ENCODE results near the gene CD2.
"Not testable (repeated sequence)": the region's sequence is repeated elsewhere in the genome, so short reads cannot be mapped to it uniquely, and the experiment has no call there.

The CD2 gene

DNA sequence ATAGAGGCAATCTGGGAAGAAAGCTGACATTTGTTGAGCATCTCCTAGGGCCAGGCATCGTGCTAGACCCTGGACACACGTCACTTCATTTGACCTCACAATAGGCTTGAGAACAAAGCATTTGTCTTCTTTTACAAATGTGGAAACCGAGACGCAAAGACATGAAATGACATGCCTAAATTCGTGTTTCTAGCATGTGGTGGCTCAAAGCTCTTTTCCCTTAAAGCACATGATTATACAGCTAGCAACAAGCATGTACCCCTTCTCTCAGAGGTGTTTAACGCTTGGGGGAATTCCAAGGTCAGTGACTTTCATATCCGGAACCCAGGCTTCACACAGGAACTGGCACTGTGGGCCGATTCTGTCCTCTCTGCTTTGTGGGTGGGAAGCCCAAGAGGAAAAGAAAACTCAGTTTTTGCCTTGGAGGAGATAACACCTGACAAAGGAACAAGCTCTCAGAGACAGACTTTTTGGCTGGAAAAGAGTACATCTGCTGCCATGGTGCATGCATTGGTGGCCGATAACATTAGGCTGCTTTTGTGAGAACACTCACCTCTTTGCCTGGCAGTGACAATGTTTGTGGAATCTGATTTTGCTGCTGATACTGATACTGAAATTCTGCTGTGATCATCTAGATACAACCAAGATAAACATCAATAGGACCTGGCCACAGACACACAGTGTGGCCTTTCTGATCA is 15.4 kb upstream of the CD2 start:
- peaks cover 28% of the 10 kb centered on the region for H3K9me3 Mint-ChIP-seq
- peaks cover 41% of the 10 kb centered on the region for H3K4me1 Mint-ChIP-seq (ENCODE audit: low read depth)
- H3K36me3 Mint-ChIP-seq (ENCODE audit: low read depth): peaks cover 21% of the 10 kb centered on the region
- no peaks in the 10 kb centered on the region for H3K27me3 Mint-ChIP-seq
- intact Hi-C loops (cut with micrococcal nuclease): loop anchor here (5.0 kb wide), 1 partner anchor 167 kb away; the partner anchor contains the start of gene CD58
- no peak overlapping the region for H3K4me3 Mint-ChIP-seq
- no peak overlapping the region for H3K27ac Mint-ChIP-seq

DNA sequence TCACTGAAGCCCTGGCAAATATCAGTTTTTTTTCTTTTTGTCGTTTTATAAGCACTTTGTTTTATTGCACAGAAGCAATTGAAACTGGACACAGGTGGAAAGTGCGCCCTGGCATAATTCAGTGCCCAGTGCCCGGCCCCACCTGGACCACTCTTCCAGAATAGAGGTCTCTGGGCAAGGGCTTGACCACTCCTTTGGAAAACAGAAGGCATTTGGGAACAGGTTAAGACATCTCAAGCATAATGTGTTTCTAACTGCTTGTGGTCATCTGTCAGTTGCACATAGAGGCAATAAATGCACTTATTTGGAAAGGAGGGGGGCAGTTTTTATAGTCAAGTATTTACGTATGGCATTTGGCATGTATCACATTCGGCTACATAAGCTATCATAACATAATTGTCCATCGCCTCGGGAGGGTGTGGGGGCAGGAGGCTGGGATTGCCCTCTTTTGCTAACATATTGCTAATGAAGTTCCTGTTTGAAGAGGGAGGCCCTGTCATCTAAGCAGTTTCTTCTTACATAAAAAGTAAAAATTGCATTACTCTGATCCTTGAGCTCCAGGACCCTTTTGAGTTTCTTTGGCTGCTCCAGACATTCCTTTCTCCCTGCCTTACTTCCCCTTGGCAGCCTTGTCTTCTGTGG is 14.7 kb upstream of the CD2 start:
- H3K4me3 Mint-ChIP-seq: no peak overlapping the region
- peak overlapping the region; percentile 83 for H3K27ac Mint-ChIP-seq
- H3K4me1 Mint-ChIP-seq (ENCODE audit: low read depth): peaks cover 41% of the 10 kb centered on the region
- intact Hi-C loops (cut with micrococcal nuclease): loop anchor here (5.0 kb wide), 1 partner anchor 167 kb away; the partner anchor contains the start of gene CD58
- H3K9me3 Mint-ChIP-seq: peaks cover 35% of the 10 kb centered on the region
- H3K36me3 Mint-ChIP-seq (ENCODE audit: low read depth): peaks cover 28% of the 10 kb centered on the region
- no peaks in the 10 kb centered on the region for H3K27me3 Mint-ChIP-seq

DNA sequence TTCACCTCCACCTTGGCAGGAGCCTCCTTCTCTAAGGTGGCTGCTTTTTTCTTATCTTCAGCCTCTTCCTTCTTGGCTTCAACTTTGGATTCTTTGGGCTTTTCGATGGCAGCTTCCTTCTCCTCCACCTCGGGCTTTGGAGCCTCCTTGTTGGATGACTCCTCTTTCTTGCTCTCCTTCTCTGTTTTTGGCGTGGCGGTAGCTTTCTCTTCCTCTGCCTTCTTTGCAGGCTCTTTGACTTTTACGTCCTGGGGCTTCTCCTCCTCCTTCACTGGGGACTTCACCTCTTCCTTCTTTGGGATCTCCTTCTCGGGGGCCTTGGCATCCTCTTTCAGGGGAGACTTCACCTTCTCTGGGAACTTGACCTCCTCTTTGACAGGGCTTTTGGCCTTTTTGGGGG is 13.9 kb upstream of the CD2 start:
- Mint-ChIP-seq H3K27ac (peak overlapping the region; percentile 83), H3K4me1 (ENCODE audit: low read depth) (peaks cover 41% of the 10 kb centered on the region), H3K9me3 (peaks cover 43% of the 10 kb centered on the region), H3K4me3 (no peak overlapping the region), H3K36me3 (ENCODE audit: low read depth) (peaks cover 35% of the 10 kb centered on the region), H3K27me3 (no peaks in the 10 kb centered on the region)
- intact Hi-C loops (cut with micrococcal nuclease): no loop called here

DNA sequence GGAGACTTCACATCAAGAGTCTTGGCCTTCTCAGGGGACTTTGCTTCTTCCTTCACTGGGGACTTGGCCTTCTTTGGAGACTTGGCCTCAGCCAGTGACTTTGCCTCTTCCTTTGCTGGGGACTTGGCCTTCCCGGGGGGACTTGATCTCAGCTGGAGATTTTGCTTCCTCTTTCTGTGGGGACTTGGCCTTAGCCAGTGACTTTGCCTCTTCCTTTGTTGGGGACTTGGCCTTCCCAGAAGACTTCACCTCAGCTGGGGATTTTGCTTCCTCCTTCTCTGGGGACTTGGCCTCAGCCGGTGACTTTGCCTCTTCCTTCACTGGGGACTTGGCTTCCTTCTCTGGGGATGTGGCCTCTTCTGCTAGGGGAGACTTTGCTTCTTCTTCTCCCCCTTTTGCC is 13.5 kb upstream of the CD2 start:
- Mint-ChIP-seq H3K27ac (peak overlapping the region; percentile 83), H3K4me3 (no peak overlapping the region), H3K4me1 (ENCODE audit: low read depth) (peaks cover 41% of the 10 kb centered on the region), H3K9me3 (peaks cover 47% of the 10 kb centered on the region), H3K27me3 (no peaks in the 10 kb centered on the region), H3K36me3 (ENCODE audit: low read depth) (peaks cover 39% of the 10 kb centered on the region)
- intact Hi-C loops (cut with micrococcal nuclease): no loop called here

DNA sequence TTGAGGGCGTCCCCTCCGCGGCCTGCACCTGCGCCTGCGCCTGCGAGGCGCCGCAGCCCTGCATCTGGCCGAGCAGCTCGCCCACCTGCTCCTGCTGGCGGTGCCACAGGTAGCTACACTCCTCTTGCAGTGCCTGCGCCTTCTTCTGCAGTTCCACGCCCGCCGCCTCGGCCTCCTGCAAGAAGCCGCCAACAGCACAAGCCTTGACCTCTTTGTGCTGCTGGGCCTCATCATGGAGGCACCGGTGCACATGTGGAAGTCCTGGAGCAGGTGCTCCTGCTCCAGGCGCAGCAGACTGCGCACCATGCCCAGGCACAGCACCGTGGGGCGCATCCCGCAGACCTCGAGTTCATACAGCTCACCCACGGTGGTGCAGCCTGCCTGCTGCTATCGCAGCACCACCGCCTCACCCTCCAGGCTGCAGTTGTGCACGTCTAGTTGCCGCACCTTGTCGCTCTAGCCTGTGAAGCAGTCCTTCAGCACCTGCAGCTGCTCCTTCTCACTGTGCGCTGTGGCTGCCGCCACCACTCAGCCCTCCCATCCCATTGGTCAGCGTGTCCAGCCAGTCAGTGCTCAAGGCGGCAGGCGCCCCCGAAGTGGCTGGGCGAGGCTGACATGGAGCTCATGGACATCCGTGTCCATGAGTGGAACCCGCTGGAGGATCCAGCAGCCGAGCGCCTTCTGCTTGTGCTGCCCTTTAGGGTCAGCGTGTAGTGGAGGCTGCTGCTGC is 12.2 kb upstream of the CD2 start:
- H3K4me1 Mint-ChIP-seq (ENCODE audit: low read depth): peaks cover 41% of the 10 kb centered on the region

DNA sequence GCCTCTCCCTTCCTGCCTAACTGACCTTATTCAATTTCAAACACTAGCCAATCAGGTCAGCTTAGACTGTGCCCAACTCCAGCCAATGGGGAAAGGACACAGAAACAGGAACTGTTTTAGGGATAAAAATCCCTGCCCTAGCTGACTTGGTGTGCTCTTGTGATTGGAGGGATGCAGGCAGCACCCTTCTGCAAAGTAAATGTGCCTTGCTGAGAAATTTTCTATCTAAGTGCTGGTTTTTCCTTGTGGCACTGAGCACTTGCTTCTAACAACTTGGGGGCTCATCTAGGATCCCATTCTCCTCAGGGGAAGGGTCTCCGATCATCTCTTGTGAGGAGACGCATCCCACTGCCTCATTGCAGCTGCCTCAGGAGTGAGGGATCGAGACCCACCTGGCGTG is 10.7 kb upstream of the CD2 start:
- Mint-ChIP-seq H3K4me1 (ENCODE audit: low read depth) (peaks cover 35% of the 10 kb centered on the region), H3K27ac (no peak overlapping the region), H3K4me3 (no peak overlapping the region), H3K36me3 (ENCODE audit: low read depth) (peaks cover 61% of the 10 kb centered on the region), H3K27me3 (no peaks in the 10 kb centered on the region), H3K9me3 (peaks cover 75% of the 10 kb centered on the region)
- intact Hi-C loops (cut with micrococcal nuclease): no loop called here

More for the DNA sequence above, 12.2 kb upstream of the CD2 start:
- intact Hi-C loops (cut with micrococcal nuclease): no loop called here
- peak overlapping the region; percentile 60 for H3K27ac Mint-ChIP-seq
- H3K36me3 Mint-ChIP-seq (ENCODE audit: low read depth): peaks cover 47% of the 10 kb centered on the region
- peaks cover 60% of the 10 kb centered on the region for H3K9me3 Mint-ChIP-seq
- H3K4me3 Mint-ChIP-seq: no peak overlapping the region
- no peaks in the 10 kb centered on the region for H3K27me3 Mint-ChIP-seq

DNA sequence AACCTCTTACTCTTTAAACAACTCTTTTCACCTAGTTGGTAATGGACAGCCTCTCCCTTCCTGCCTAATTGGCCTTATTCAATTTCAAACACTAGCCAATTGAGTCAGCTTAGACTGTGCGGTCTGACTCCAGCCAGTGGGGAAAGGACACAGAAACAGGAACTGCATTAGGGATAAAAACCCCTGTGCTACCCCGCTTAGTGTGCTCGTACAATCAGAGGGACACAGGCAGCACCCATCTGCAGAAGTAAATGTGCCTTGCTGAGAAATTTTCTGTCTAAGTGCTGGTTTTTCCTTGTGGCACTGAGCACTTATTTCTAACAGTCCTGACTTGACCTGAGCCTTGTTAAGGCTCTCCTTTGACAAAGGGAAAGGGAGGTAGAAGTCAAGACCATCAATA is 6.0 kb upstream of the CD2 start:
- H3K9me3 Mint-ChIP-seq: peaks cover 70% of the 10 kb centered on the region
- intact Hi-C loops (cut with micrococcal nuclease): no loop called here
- peaks cover 49% of the 10 kb centered on the region for H3K36me3 Mint-ChIP-seq (ENCODE audit: low read depth)
- peaks cover 8% of the 10 kb centered on the region for H3K4me1 Mint-ChIP-seq (ENCODE audit: low read depth)
- no peak overlapping the region for H3K27ac Mint-ChIP-seq
- H3K27me3 Mint-ChIP-seq: no peaks in the 10 kb centered on the region
- no peak overlapping the region for H3K4me3 Mint-ChIP-seq

DNA sequence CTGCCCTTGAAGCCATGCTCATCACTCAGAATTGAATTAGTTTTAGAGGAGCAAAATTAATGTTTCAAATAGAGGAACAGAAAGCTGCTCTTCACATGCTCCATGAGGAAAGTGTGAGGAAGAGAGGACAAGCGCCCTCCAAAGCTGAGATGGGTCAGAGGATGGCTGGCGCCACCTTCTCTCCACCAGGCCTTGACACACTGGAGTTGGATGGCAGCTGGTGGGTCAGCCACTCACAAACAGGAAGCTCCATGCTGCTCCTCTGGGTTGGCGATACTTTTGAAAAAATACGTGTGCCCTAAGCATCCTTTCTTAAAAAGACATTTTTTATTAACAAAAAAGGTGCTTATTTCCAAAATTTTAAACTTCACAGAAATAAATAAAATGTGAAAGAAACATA is 3.1 kb upstream of the CD2 start:
- peaks cover 42% of the 10 kb centered on the region for H3K9me3 Mint-ChIP-seq
- H3K27me3 Mint-ChIP-seq: no peaks in the 10 kb centered on the region
- H3K4me1 Mint-ChIP-seq (ENCODE audit: low read depth): peaks cover 35% of the 10 kb centered on the region
- peak overlapping the region; percentile 69 for H3K27ac Mint-ChIP-seq
- intact Hi-C loops (cut with micrococcal nuclease): no loop called here
- no peak overlapping the region for H3K4me3 Mint-ChIP-seq
- H3K36me3 Mint-ChIP-seq (ENCODE audit: low read depth): peaks cover 26% of the 10 kb centered on the region

DNA sequence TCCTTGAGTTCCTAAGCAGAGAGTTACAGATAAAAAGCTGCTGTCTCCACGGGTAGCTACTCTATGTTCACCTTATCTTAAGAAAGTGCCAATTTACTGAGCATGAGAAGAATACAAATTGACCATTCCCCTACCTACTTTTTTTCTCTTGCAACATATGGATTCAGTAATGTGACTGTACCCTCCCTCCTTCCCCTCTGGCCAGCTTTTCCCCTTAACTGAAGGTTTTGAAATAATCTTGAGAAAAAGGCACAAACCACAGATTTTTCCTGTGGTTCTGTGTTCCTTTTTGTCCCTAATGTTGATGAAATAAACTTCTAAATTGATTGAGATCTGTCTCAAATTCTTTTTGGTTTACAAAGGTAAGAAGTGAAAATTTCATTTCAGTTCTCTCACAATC is 2.6 kb upstream of the CD2 start:
- H3K27me3 Mint-ChIP-seq: no peaks in the 10 kb centered on the region

DNA sequence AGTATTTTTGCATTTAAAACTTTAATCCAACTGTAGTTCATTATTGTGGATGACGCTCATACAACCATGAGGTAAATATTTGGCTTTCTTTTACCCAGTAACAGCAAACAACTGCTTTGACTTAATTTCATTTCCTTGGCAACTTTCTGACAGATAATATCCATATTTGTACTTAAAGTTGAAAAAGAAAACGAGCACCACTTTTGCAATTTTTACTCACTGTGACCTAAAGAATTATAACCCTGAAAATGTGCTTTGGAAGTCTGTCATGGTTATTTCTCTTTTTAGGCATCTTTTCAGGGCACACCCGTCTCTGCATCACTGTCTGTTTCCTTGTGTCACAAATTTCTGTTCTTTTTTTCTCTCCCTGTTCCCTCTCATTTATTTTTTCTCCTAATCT is 918 bp upstream of the CD2 start:
- Mint-ChIP-seq H3K27ac (peak overlapping the region; percentile 80), H3K4me3 (no peak overlapping the region), H3K36me3 (ENCODE audit: low read depth) (peaks cover 7% of the 10 kb centered on the region), H3K4me1 (ENCODE audit: low read depth) (peaks cover 40% of the 10 kb centered on the region), H3K27me3 (no peaks in the 10 kb centered on the region), H3K9me3 (peaks cover 20% of the 10 kb centered on the region)
- intact Hi-C loops (cut with micrococcal nuclease): no loop called here

More for the DNA sequence above, 2.6 kb upstream of the CD2 start:
- intact Hi-C loops (cut with micrococcal nuclease): no loop called here
- H3K36me3 Mint-ChIP-seq (ENCODE audit: low read depth): peaks cover 21% of the 10 kb centered on the region
- peaks cover 37% of the 10 kb centered on the region for H3K9me3 Mint-ChIP-seq
- no peak overlapping the region for H3K4me3 Mint-ChIP-seq
- H3K27ac Mint-ChIP-seq: peak overlapping the region; percentile 69
- peaks cover 35% of the 10 kb centered on the region for H3K4me1 Mint-ChIP-seq (ENCODE audit: low read depth)

DNA sequence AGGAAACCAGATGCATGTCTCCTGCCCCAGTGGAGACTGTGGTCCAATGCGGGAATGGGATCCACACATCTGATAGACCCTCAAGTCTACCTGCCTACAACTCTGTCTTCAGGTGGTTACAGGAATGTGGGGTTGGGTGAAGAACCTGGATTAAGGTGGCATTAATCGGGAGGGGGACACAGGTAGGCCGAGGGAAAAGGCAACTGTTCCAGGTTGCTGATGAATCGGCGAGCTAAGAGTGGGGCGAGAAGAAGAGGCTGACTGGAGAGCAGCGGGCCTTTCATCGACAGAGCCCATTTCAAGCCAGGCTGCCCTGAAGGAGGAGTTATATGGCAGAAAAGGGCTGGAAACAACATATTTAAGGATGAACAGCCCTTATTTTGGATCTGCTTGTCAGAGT is 836 bp downstream of the CD2 start:
- H3K27ac Mint-ChIP-seq: peak overlapping the region; percentile 80
- H3K9me3 Mint-ChIP-seq: peaks cover 2% of the 10 kb centered on the region
- H3K27me3 Mint-ChIP-seq: no peaks in the 10 kb centered on the region
- H3K4me3 Mint-ChIP-seq: no peak overlapping the region
- no peaks in the 10 kb centered on the region for H3K36me3 Mint-ChIP-seq (ENCODE audit: low read depth)
- peaks cover 45% of the 10 kb centered on the region for H3K4me1 Mint-ChIP-seq (ENCODE audit: low read depth)
- intact Hi-C loops (cut with micrococcal nuclease): no loop called here

DNA sequence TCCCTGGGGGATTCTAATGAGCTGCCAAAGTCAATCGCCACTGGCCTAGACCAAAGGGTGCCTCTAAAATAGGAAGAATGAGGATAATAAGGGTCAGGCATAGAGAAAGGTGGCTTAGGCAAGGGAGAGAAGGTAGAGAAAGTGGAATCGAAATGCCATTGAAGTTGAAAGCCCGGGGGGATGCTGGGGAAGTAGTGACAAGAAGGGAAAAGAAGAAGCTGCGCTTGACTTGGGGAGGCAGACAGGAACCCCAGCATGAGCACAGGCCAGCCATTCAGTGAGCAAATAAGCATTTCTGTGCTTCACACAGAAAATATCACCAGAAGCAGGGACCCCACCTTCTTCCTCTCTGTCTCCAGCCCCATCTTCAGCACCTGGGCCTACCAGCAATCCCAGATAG is 1.5 kb downstream of the CD2 start:
- H3K4me1 Mint-ChIP-seq (ENCODE audit: low read depth): peaks cover 45% of the 10 kb centered on the region
- no peak overlapping the region for H3K4me3 Mint-ChIP-seq
- peaks cover 4% of the 10 kb centered on the region for H3K36me3 Mint-ChIP-seq (ENCODE audit: low read depth)
- H3K27ac Mint-ChIP-seq: peak overlapping the region; percentile 80
- no peaks in the 10 kb centered on the region for H3K27me3 Mint-ChIP-seq
- no peaks in the 10 kb centered on the region for H3K9me3 Mint-ChIP-seq
- intact Hi-C loops (cut with micrococcal nuclease): no loop called here

DNA sequence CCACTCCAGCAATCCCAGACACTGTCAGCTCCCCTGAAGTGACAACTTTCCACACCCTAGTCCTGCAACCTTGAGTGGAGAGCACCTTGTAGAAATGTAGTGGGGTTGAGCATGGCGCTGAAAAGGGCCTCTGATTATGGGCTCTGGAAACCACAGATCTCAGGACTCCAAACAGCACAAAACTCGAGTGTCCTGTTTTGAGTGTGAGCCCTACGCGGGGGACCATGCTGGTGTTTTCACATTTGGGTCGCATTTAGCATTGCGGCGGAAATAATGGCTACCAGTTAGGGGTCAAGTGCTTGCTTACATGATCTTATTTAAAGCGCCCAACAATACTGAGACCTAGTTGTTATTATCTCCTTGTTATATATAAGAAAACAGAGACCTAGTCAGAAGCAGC is 1.9 kb downstream of the CD2 start:
- H3K9me3 Mint-ChIP-seq; H3K36me3 Mint-ChIP-seq (ENCODE audit: low read depth); intact Hi-C loops (cut with micrococcal nuclease); H3K4me3 Mint-ChIP-seq; H3K27me3 Mint-ChIP-seq: not testable (repeated sequence)
- Mint-ChIP-seq H3K27ac (peak overlapping the region; percentile 80), H3K4me1 (ENCODE audit: low read depth) (peaks cover 45% of the 10 kb centered on the region)

DNA sequence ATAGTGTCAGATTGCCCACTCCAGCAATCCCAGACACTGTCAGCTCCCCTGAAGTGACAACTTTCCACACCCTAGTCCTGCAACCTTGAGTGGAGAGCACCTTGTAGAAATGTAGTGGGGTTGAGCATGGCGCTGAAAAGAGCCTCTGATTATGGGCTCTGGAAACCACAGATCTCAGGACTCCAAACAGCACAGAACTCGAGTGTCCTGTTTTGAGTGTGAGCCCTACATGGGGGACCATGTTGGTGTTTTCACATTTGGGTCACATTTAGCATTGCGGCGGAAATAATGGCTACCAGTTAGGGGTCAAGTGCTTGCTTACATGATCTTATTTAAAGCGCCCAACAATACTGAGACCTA is 4.2 kb downstream of the CD2 start:
- Mint-ChIP-seq H3K36me3 (ENCODE audit: low read depth) (peaks cover 15% of the 10 kb centered on the region), H3K4me1 (ENCODE audit: low read depth) (peaks cover 50% of the 10 kb centered on the region)
- H3K9me3 Mint-ChIP-seq; intact Hi-C loops (cut with micrococcal nuclease); H3K4me3 Mint-ChIP-seq; H3K27ac Mint-ChIP-seq; H3K27me3 Mint-ChIP-seq: not testable (repeated sequence)

Data from dendritic cell treated with granulocyte-macrophage colony-stimulating factor and Interleukin-4, amounts not matched to agents 40 ng/mL and 50 ng/mL, for 4 days (primary cell).